HUES6 (cell line): ENCODE measurements around the gene USP32.
"Not testable (repeated sequence)": the region's sequence is repeated elsewhere in the genome, so short reads cannot be mapped to it uniquely, and the experiment has no call there.

ENCODE experiments used
- H3K27ac ChIP-seq: 2 replicates; pipeline ENCODE4 v1.7.0; 2013; ENCODE audit warnings: low read depth, mild to moderate bottlenecking, low read length, inconsistent platforms
- H3K27me3 ChIP-seq: 2 replicates; pipeline ENCODE4 v1.6.1; 2013; ENCODE audit warnings: low read length; ENCODE audit not compliant: control insufficient read depth, insufficient read depth
- H3K36me3 ChIP-seq: 2 replicates; pipeline ENCODE4 v1.6.1; 2013; ENCODE audit warnings: low read length; ENCODE audit not compliant: control insufficient read depth, insufficient read depth
- H3K4me1 ChIP-seq: 2 replicates; pipeline ENCODE4 v1.6.1; 2013; ENCODE audit warnings: low read length; ENCODE audit not compliant: control insufficient read depth, insufficient read depth
- H3K4me3 ChIP-seq: 2 replicates; pipeline ENCODE4 v1.5.1; 2013; ENCODE audit warnings: low read depth, low read length
- H3K9ac ChIP-seq: one replicate; pipeline ENCODE4 v1.6.1; 2013; ENCODE audit warnings: mild to moderate bottlenecking, low read length
- H3K9me3 ChIP-seq: 2 replicates; pipeline ENCODE4 v1.6.1; 2013; ENCODE audit warnings: low read depth, low read length; ENCODE audit not compliant: control insufficient read depth, insufficient read depth

USP32 gene, protein sequence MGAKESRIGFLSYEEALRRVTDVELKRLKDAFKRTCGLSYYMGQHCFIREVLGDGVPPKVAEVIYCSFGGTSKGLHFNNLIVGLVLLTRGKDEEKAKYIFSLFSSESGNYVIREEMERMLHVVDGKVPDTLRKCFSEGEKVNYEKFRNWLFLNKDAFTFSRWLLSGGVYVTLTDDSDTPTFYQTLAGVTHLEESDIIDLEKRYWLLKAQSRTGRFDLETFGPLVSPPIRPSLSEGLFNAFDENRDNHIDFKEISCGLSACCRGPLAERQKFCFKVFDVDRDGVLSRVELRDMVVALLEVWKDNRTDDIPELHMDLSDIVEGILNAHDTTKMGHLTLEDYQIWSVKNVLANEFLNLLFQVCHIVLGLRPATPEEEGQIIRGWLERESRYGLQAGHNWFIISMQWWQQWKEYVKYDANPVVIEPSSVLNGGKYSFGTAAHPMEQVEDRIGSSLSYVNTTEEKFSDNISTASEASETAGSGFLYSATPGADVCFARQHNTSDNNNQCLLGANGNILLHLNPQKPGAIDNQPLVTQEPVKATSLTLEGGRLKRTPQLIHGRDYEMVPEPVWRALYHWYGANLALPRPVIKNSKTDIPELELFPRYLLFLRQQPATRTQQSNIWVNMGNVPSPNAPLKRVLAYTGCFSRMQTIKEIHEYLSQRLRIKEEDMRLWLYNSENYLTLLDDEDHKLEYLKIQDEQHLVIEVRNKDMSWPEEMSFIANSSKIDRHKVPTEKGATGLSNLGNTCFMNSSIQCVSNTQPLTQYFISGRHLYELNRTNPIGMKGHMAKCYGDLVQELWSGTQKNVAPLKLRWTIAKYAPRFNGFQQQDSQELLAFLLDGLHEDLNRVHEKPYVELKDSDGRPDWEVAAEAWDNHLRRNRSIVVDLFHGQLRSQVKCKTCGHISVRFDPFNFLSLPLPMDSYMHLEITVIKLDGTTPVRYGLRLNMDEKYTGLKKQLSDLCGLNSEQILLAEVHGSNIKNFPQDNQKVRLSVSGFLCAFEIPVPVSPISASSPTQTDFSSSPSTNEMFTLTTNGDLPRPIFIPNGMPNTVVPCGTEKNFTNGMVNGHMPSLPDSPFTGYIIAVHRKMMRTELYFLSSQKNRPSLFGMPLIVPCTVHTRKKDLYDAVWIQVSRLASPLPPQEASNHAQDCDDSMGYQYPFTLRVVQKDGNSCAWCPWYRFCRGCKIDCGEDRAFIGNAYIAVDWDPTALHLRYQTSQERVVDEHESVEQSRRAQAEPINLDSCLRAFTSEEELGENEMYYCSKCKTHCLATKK (N-terminal part only)

DNA sequence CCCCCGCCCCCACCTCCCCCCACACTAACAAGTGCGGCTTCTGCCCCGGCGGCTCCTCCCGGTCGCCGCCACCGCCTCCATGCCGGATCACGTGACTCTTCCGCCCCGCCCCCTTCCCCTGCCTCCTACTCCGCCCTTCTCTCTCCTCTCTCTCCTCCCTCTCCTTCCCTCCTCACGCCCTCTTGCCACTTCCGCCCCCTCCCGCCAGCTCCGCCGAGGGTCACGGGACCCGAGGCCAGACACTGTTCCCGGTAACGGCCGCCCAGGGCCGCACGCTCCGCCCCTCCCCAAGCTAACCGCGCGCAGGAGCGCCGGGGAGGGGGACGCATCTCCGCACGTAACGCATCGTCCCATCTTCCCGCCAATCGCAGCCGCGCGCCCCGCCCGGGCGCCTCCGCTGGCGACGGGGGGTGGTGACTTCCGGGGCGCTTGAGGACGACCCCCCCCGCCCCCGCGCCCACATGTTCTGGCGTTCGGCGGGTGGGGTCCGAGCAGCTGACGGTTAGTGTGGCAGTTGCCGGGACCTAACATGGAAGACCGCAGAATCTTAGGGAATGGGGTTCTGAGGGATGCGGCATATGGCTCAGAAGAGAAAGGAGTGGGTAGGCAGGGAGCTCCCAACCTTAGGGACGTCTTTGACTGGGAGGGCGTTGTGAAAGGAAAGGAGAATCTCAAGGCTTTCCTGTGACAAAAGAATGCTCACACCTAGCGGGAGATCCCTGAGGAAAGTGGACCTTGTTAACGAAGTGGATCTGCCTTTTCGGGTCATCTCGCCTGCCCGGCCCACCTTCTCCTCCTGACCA, at the start of gene USP32:
Gene USP32 (minus strand): TSS at position 92 of the 803 bp plus-strand sequence. CDS start 194 bp downstream, outside the sequence.
- H3K9ac ChIP-seq = peak within 1 kb of the TSS; percentile 88
- H3K9me3 ChIP-seq = no peaks in the 10 kb centered on the region
- H3K27me3 ChIP-seq = no peaks in the 10 kb centered on the region
- peak within 1 kb of the TSS; percentile 89 for H3K27ac ChIP-seq
- H3K4me3 ChIP-seq = peak within 1 kb of the TSS; percentile 88
- H3K4me1 ChIP-seq = peaks cover 32% of the 10 kb centered on the region
- H3K36me3 ChIP-seq = no peaks in the 10 kb centered on the region

DNA sequence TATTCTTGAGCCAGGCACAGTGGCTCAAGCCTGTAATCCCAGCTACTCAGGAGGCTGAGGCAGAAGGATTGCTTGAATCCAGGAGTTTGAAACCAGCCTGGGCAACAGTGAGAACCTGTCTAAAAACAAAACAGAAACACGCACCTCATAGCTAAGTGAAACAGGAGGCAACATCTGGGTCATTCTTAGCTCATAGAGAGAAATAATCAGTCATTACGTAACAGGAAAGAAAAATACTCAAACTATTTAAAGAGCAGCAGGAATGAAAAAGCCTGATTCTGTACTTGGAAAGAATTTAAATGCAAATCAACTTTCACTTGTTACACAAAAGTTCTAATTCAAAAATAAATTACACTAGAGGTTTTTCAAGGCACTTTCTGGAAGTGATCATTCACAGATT, 47.6 kb upstream of the USP32 start:
- Histone ChIP-seq H3K9me3 (no peaks in the 10 kb centered on the region), H3K9ac (no peak overlapping the region), H3K4me1 (peaks cover 3% of the 10 kb centered on the region; the same call in 1 of the 2 replicates), H3K27ac (no peak overlapping the region), H3K4me3 (no peak overlapping the region), H3K36me3 (no peaks in the 10 kb centered on the region), H3K27me3 (no peaks in the 10 kb centered on the region)

DNA sequence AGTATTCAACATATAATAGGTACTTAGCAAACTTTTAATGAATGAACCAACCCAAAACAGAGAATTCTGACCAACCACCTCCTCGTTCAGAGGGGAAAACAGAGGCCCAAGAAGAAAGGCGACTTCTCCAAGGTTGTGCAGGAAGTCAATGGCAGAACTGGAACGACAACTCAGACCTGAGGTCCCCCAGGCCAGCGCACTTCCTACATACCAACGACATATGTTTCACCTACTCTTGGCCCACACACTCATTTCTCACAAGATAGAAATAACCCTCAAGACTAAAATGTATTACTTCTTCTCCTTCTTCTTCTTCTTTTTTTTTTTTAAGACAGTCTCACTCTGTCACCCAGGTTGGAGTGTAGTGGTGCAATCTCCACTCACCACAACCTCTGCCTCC, 44.7 kb upstream of the USP32 start:
- Histone ChIP-seq H3K9me3 (peaks cover 16% of the 10 kb centered on the region), H3K4me1 (peaks cover 3% of the 10 kb centered on the region; the same call in 1 of the 2 replicates), H3K9ac (no peak overlapping the region), H3K27me3 (no peaks in the 10 kb centered on the region), H3K4me3 (no peak overlapping the region), H3K36me3 (no peaks in the 10 kb centered on the region), H3K27ac (no peak overlapping the region)

DNA sequence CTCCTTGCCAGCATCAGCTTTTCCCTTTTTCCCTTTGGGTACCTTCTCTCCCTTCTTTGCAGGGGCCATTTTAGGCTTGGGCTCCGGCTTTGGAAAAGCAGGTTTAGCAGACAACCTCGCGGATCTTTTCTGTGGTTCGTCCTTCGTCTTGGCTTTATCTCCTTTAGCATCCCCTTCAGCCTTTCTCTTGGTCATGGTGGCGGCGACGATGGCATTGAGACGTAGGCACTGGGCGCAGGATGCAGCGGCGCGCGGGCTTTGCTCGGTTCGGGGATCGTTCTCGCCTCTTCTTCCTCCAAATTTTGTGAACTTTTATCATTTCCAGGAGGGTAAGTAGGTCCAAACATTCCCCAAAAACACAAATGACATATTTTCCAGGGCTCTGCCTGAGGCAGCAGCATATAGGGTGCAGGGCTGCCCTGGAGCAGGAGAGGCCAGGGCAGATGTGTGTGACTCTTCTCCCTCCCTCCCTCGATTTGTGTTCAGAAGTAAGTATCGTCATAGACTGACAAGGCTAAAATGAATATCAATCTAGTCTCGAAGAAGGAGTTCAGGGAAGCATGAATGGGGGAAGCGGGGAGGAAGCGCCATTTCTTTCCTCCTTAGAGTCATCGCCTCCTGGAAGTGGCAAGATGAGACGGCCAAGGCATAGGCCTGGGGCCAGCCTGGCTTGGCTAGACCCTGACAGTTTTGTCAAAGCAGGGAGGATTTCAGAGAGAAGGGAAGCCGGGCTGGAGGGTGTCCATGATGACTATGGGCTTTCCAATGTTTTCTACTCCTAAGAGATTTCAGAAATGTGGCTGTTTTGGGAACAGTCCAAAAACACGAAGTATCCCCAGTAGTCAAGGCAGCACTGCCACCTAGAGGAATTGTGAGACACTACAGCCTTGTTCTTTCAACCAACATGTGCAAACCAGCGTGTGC, 43.6 kb upstream of the USP32 start:
- no peaks in the 10 kb centered on the region for H3K27me3 ChIP-seq
- no peaks in the 10 kb centered on the region for H3K36me3 ChIP-seq
- H3K4me3 ChIP-seq = peak overlapping the region; percentile 14; the same call in 1 of the 2 replicates
- peaks cover 18% of the 10 kb centered on the region for H3K9me3 ChIP-seq
- peaks cover 3% of the 10 kb centered on the region; the same call in 1 of the 2 replicates for H3K4me1 ChIP-seq
- no peak overlapping the region for H3K27ac ChIP-seq
- H3K9ac ChIP-seq = no peak overlapping the region

DNA sequence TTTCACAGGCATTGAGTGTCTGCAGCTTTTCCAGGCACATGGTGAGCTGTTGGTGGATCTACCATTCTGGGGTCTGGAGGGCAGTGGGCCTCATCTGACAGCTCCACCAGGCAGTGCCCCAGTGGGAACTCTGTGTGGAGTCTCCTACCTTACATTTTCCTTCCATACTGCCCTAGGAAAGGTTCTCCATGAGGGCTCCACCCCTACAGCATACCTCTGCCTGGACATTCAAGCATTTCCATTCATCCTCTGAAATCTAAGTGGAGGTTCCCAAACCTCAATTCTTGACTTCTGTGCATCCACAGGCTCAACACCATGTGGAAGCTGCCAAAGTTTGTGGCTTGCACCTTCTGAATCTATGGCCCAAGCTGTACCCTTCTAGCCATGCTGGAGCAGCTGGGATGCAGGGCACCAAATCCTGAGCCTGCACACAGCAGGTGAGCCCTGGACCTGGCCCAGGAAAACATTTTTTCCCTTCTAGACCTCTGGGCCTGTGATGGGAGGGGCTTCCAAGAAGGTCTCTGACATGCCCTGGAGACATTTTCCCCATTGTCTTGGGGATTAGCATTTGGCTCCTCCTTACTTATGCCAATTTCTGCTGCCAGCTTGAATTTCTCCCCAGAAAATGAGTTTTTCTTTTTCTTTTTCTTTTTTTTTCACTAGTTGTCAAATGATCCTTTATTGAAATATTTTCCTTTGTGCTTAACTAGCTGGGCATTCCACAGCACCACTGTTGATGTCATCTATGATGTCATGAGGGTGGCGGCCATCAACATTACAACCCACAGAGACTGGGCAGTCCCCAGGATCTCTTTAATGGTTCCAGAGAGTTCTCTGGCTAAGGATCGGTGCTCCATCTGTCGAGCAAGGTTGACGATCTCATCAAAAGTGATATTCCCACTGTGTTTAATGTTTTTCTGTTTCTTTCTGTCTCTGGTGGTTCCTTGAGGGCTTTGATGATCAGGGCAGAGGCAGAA, 41.4 kb upstream of the USP32 start:
- peaks cover 18% of the 10 kb centered on the region for H3K9me3 ChIP-seq
- H3K27ac ChIP-seq, H3K36me3 ChIP-seq, H3K4me1 ChIP-seq, H3K27me3 ChIP-seq, H3K4me3 ChIP-seq, H3K9ac ChIP-seq: not testable (repeated sequence)

DNA sequence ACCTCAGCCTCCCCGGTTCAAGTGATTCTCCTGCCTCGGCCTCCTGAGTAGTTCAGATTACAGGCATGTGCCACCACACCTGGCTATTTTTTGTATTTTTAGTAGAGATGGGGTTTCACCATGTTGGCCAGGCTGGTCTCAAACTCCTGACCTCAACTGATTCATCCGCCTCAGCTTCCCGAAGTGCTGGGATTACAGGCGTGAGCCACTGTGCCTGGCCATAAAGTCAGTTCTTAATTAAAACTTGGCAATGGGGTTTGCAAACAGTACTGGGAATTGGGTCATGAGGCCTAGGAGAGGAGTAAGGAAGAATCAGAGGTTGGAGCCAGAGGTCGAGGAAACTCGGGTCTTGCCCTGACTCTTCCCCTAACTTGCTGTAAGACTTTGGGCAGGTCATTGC, 38.6 kb upstream of the USP32 start:
- H3K4me3 ChIP-seq, H3K9ac ChIP-seq, H3K27ac ChIP-seq, H3K4me1 ChIP-seq, H3K27me3 ChIP-seq, H3K36me3 ChIP-seq: not testable (repeated sequence)
- peaks cover 18% of the 10 kb centered on the region for H3K9me3 ChIP-seq

DNA sequence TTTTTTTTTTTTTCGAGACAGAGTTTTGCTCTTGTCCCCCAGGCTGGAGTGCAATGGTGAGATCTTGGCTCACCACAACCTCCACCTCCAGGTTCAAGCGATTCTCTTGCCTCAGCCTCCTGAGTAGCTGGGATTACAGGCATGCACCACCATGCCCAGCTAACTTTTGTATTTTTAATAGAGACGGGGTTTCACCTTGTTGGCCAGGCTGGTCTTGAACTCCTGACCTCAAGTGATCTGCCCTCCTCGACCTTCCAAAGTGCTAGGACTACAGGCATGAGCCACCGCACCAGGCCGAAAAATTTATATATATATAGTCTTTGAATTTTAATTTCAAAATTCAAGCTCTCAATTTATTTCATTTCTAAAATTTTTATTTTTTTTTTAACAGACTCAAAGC, 36.6 kb upstream of the USP32 start:
- not testable (repeated sequence) for H3K27me3 ChIP-seq, H3K4me1 ChIP-seq, H3K27ac ChIP-seq, H3K36me3 ChIP-seq, H3K4me3 ChIP-seq, H3K9ac ChIP-seq
- peaks cover 18% of the 10 kb centered on the region for H3K9me3 ChIP-seq

DNA sequence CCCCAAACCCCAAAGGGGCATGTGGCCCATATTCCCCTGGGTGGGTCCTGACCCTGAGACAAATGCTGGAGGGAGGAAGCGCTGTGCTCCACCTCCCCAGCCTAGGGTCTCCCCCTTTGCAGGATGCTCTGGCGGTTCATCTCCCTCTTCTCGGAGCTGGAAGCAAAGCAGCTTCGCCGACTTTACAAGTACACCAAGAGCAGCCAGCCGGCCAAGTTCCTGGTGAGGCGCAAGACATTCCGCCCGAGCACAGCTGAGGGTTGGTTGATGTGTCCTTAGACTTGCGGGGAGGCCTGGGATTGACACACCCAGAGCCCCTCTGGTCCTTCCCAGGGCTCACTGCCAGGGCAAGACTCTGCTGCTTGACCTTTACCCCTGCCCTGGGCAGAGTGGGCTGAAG, 34.7 kb upstream of the USP32 start:
- no peaks in the 10 kb centered on the region for H3K36me3 ChIP-seq
- 0 out of 2 replicates have a peak, but pooled peaks cover 1% of the 10 kb centered on the region for H3K9me3 ChIP-seq
- H3K4me1 ChIP-seq = peaks cover 5% of the 10 kb centered on the region; the same call in 1 of the 2 replicates
- H3K9ac ChIP-seq = no peak overlapping the region
- no peak overlapping the region for H3K4me3 ChIP-seq
- peaks cover 12% of the 10 kb centered on the region for H3K27me3 ChIP-seq
- H3K27ac ChIP-seq = no peak overlapping the region

DNA sequence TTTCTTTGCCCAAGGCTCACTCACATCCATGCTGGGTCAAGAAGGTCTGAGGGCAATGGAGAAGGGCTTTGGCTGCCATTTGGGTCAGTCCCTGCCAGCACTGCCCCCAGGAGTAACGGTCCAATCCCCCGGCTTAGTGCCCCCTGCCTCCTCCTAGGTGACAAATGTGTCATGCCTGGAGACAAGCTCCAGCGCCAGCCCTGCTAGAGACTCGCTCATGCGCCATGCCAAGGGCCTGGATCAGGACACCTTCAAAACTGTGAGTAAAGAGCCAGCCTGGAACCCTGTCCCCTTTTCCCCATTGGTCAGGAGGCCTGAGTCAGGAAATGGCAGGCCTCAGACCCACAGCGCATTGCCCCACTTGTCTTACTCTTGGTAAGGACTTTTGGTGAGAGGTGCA, 33.7 kb upstream of the USP32 start:
- no peak overlapping the region for H3K27ac ChIP-seq
- no peak overlapping the region for H3K4me3 ChIP-seq
- no peaks in the 10 kb centered on the region for H3K9me3 ChIP-seq
- H3K9ac ChIP-seq = no peak overlapping the region
- peaks cover 12% of the 10 kb centered on the region for H3K27me3 ChIP-seq
- H3K36me3 ChIP-seq = no peaks in the 10 kb centered on the region
- H3K4me1 ChIP-seq = peaks cover 7% of the 10 kb centered on the region; the same call in 1 of the 2 replicates
